ENCODE results near the gene ERMP1.
A peak's percentile ranks its signal among the peaks of the same experiment; 100 is the strongest.

The ERMP1 gene

DNA sequence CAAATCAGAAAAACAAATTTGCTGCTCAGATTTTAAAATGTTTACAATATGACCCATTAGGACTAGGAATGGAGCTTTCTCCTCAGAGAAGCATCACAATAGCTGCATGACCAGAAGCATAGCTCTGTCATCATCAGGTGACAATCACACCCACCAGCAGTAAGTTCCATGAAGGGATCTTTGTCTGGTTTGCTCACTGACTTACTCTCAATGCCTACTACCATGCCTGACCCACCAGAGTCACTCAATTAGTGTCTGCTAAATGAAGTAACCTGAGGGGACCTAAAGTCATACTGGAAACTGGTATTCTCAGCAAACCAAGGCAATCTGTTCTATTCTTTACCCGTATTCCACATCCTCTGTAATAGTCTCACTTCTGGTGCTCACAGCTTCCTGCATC lies 7.7 kb downstream of the ERMP1 start:
- H3K4me3 ChIP-seq (ENCODE audit: low read depth, low read length), result no peak overlapping the region
- DNase-seq (ENCODE audit: low read depth), result no peak
- TF ChIP-seq, protein P1, sequence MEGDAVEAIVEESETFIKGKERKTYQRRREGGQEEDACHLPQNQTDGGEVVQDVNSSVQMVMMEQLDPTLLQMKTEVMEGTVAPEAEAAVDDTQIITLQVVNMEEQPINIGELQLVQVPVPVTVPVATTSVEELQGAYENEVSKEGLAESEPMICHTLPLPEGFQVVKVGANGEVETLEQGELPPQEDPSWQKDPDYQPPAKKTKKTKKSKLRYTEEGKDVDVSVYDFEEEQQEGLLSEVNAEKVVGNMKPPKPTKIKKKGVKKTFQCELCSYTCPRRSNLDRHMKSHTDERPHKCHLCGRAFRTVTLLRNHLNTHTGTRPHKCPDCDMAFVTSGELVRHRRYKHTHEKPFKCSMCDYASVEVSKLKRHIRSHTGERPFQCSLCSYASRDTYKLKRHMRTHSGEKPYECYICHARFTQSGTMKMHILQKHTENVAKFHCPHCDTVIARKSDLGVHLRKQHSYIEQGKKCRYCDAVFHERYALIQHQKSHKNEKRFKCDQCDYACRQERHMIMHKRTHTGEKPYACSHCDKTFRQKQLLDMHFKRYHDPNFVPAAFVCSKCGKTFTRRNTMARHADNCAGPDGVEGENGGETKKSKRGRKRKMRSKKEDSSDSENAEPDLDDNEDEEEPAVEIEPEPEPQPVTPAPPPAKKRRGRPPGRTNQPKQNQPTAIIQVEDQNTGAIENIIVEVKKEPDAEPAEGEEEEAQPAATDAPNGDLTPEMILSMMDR (IDR thresholded peaks at IDR 0.05; ENCODE audit: low read depth, low read length), result no peak
- no peak for TF ChIP-seq MYC (IDR thresholded peaks at IDR 0.05; ENCODE audit: low read depth, low read length)
- no peak for TF ChIP-seq POLR2A (IDR thresholded peaks at IDR 0.05; ENCODE audit: extremely low read depth, insufficient read length)
- TF ChIP-seq MAX (IDR thresholded peaks at IDR 0.05; ENCODE audit: low read depth, low read length), result no peak

DNA sequence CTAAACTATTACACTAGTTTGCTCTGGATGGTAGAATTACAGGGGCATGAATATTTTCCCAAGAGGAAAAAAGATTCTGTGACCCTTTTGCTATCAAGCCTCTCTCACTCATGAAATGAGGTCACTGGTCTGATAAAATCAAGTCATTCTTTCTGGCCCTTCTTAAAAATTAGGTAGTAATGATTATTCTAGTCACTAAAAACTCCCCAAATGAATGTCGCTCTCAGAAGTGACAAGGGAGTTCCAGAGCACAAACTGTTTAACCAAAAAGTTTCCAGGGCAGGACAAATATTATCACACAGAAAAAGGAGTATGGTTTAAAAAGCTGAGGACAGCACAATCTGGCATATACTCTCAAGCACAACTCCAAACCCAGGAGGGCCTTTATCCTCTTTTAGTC lies 12.5 kb downstream of the ERMP1 start:
- DNase-seq (ENCODE audit: low read depth), result no peak
- TF ChIP-seq MYC (IDR thresholded peaks at IDR 0.05; ENCODE audit: low read depth, low read length) (no peak), POLR2A (IDR thresholded peaks at IDR 0.05; ENCODE audit: extremely low read depth, insufficient read length) (no peak), MAX (IDR thresholded peaks at IDR 0.05; ENCODE audit: low read depth, low read length) (no peak)
- TF ChIP-seq, protein P1 (IDR thresholded peaks at IDR 0.05; ENCODE audit: low read depth, low read length), result no peak
- H3K4me3 ChIP-seq (ENCODE audit: low read depth, low read length), result no peak overlapping the region

GRCh38 chr9:5819174-5819573 lies 13.7 kb downstream of the ERMP1 start:
- no peak for DNase-seq (ENCODE audit: low read depth)
- H3K4me3 ChIP-seq (ENCODE audit: low read depth, low read length), result no peak overlapping the region
- TF ChIP-seq MAX (IDR thresholded peaks at IDR 0.05; ENCODE audit: low read depth, low read length), result no peak

DNA sequence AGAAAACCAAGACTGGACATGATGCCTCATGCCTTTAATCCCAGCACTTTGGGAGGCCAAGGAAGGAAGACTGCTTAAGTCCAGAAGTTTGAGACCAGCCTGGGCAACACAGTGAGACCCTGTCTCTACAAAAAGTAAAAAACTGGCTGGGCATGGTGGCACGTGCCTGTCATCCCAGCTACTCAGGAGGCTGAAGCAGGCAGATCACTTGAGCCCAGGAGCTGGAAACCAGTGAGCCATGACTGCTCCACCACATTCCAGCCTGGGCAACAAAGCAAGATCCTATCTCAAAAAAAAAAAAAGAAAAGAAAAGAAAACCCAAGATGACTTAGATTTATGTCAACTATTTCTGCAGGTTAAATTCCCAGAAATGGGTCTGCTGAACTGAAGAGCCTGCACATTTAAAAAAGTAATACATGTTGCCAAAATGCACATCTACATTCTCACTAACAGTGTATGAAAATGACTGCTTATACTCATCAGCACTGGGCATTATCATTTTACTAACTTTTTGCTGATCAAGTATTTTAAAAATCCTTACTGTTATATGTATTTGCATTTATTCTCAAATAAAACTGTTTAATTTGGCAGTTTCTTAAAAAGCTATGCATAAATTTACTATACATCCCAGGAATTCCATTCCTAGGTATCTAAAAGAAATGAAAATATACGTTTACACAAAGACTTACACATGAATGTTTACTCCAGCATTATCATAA lies 14.3 kb downstream of the ERMP1 start:
- TF ChIP-seq, protein P1 (IDR thresholded peaks at IDR 0.05; ENCODE audit: low read depth, low read length), result no peak
- TF ChIP-seq MAX (IDR thresholded peaks at IDR 0.05; ENCODE audit: low read depth, low read length) (no peak), MYC (IDR thresholded peaks at IDR 0.05; ENCODE audit: low read depth, low read length) (no peak), POLR2A (IDR thresholded peaks at IDR 0.05; ENCODE audit: extremely low read depth, insufficient read length) (no peak)
- no peak for DNase-seq (ENCODE audit: low read depth)
- H3K4me3 ChIP-seq (ENCODE audit: low read depth, low read length), result no peak overlapping the region

DNA sequence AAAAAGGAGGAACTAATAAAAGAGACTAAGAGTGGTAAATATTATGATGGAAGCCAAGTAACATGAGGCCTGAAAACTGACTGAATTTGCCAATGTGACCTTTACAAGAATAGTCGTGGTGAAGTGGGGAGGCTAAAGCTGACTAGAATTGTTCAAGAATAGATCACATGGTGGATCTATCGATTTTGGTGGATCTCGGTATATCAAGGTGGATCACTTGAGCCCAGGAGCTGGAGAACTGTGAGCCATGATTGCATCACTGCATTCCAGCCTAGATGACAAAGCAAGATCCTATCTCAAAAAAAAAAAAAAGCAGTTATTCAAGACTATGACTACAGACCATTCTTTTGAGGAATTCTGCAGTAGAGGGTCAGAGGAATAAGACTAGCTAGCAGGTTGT lies 15.1 kb downstream of the ERMP1 start:
- peak; percentile 32 for DNase-seq (ENCODE audit: low read depth)
- no peak for TF ChIP-seq MYC (IDR thresholded peaks at IDR 0.05; ENCODE audit: low read depth, low read length)
- TF ChIP-seq POLR2A (IDR thresholded peaks at IDR 0.05; ENCODE audit: extremely low read depth, insufficient read length), result no peak
- TF ChIP-seq MAX (IDR thresholded peaks at IDR 0.05; ENCODE audit: low read depth, low read length), result no peak
- TF ChIP-seq, protein P1 (IDR thresholded peaks at IDR 0.05; ENCODE audit: low read depth, low read length), result no peak

GRCh38 chr9:5815461-5815860 lies 17.5 kb downstream of the ERMP1 start:
- TF ChIP-seq POLR2A (IDR thresholded peaks at IDR 0.05; ENCODE audit: extremely low read depth, insufficient read length), result no peak
- TF ChIP-seq, protein P1 (IDR thresholded peaks at IDR 0.05; ENCODE audit: low read depth, low read length), result no peak
- TF ChIP-seq MAX (IDR thresholded peaks at IDR 0.05; ENCODE audit: low read depth, low read length), result no peak
- TF ChIP-seq MYC (IDR thresholded peaks at IDR 0.05; ENCODE audit: low read depth, low read length), result no peak
- no peak overlapping the region for H3K4me3 ChIP-seq (ENCODE audit: low read depth, low read length)
- DNase-seq (ENCODE audit: low read depth), result no peak

More for the DNA sequence above, 15.1 kb downstream of the ERMP1 start:
- no peak overlapping the region for H3K4me3 ChIP-seq (ENCODE audit: low read depth, low read length)
